HG03280 (cell line): Measurements from ENCODE around the gene RNF213.

Experiments used
- ATAC-seq: cut with Tn5 transposase; IDR thresholded peaks from one replicate; pipeline ENCODE4 v1.9.1; 2021; ENCODE audit warnings: mild to moderate bottlenecking, moderate library complexity; ENCODE audit not compliant: unreplicated experiment

RNF213 gene

DNA sequence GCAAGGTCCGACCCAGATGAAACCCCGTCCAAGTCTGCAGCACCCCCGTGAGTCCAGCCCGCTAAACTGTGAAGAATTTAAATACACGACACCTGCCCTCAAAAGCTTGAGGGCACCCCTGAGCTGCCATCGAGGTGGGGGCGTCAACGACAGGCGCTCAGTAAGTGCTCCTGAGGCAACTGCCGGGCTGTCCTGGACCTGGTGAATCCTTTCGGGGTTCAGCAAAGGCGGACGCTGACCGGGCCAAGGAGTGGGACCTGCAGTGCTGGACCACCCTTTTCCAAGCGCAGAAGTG, 153.8 kb downstream of the RNF213 start:
- peak; percentile 5 for ATAC-seq

- peak; percentile 94 for ATAC-seq
Measured at GRCh38 chr17:80414803-80415625, 154.4 kb downstream of the RNF213 start, which contains the start of gene ENDOV. ENDOV (plus strand) TSS chr17:80415167; CDS start chr17:80415195, 28 bp downstream.

GRCh38 chr17:80415626-80416137, 155.0 kb downstream of the RNF213 start:
- ATAC-seq = peak; percentile 14

GRCh38 chr17:80416260-80416939, 155.7 kb downstream of the RNF213 start:
- ATAC-seq = no peak

DNA sequence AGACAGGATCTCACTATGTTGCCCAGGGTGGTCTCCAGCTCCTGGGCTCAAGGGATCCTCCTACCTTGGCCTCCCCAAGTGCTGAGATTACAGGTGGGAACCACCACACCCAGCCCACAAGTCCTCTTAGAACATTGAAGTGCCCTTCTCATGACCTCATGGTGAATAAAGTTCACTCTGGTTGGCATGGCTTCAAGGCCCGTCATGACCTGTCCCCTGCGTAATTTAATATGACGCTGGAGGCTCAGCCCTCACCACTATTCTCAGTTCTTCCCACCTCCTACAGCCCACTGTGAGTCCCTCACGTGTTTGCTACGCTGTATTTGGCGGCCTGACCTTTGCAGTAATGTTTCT, 156.3 kb downstream of the RNF213 start:
- no peak for ATAC-seq

GRCh38 chr17:80418589-80418988, 157.9 kb downstream of the RNF213 start:
- ATAC-seq = no peak

- ATAC-seq = no peak
Measured at GRCh38 chr17:80419255-80419654, 158.6 kb downstream of the RNF213 start.

DNA sequence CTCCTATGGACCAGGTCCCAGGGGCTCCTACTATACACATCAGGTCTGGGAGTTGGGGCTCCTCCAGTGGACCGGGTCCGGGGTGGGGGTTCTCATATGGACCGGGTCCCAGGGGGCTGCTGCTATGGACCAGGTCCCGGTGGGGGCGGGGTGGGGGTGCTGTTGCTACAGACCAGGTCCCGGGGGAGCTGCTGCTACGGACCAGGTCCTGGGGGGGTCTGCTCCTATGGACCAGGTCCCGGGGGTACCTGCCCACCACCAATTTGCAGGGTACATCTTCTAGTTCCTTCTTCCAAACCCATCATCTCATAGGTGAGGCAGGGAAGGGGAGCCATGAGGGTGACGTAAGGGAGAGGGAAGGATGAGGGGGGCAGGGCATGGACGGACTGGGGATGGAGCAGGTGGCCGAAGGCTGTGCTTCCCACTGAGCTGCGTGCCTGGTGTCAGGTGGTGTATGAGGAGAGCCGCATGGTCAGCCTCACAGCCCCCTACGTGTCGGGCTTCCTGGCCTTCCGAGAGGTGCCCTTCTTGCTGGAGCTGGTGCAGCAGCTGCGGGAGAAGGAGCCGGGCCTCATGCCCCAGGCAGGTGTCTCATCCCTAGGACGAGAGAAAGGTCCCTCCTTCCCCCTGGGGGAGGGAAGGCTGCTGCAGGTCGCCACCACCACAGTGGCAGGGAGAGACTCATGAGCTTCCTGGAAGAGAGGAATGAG, 160.9 kb downstream of the RNF213 start:
- no peak for ATAC-seq

DNA sequence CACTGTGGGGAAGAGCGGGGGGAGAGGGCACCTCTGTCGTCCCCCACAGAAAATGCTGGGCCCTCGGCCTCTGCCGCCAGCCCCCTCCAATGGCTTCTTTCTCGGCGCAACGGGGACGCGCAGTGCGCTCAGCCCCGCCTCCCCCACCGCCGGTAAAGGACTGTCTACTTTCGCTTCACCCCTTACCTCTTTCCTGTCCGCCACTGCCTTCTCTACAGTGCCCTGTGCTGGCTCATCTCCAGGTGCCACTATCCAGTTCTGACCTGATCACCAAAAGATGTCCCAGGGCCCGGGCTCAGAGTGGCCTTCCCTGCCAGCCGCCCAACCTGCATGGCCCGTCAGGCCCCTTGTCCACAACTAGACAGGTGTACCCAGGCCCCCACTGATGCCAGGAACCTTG, 161.6 kb downstream of the RNF213 start:
- ATAC-seq = no peak

DNA sequence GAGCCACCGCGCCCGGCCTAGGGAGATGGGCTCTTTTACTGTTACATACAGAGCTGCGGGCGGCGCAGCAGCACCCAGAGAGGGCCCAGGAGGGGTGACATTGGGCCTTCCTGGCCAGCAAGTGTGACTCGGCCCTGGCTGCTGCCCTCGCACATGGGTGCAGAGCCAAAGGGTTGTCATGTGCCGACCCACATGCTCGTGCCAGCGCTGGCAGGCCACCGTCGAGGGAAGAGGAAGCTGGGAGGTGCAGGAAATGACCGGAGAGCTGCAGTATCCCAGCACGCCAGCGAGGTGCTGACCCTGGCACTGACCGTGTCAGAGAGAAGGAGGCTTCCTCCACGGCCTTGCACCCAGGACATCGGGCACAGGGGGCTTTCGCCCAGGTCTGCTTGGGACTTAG, 162.3 kb downstream of the RNF213 start:
- ATAC-seq = no peak

DNA sequence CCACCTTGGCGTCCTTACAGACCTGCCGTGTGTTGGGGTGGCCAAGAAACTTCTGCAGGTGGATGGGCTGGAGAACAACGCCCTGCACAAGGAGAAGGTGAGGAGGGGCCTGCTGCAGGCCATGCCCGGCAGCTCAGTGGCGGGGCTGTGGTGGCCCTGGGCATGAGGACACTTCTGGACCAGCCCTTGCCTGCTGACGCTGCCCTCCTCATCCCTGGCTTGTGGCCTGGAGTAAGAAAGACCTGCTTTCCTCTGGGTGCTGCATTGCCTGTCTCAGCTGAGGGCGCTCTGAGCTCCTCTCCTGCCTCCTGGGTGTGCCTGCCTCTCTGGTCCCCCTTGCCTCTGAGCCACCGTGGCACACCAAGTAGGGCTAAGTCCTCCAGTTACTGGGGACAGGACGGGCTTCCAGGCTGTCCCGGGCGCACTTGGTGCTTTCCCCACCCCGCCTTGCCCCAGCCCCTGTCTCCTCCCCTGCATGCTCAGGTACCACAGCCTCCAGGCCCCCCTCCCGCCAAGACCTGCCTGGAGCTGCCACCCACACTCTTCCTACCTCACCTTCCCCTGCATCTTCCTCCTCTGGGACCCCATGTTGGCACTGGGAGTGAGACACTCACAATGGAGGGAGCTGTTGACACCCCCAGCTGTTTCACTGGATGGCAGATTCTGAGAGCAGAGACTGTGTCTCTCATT, 163.0 kb downstream of the RNF213 start:
- no peak for ATAC-seq

DNA sequence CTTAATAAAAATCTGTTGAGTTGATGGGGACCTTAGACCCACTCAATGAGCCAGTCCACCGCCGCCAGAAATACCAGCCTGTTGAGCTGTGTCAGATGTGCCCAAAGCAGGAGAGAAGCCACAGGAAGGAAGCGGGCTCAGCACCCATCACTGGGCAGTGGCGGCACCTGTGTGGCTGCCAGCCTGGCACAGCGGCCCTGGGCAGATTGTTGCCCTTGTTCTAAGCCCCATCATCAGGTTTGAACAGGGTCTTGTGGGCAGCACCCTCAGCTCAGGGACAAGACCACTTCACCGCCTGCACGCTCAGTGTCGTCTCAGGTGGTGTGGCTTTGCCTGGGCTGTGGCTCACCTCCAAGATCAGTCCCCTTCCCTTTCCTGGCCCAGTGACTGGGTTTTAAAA, 163.6 kb downstream of the RNF213 start:
- ATAC-seq = no peak

DNA sequence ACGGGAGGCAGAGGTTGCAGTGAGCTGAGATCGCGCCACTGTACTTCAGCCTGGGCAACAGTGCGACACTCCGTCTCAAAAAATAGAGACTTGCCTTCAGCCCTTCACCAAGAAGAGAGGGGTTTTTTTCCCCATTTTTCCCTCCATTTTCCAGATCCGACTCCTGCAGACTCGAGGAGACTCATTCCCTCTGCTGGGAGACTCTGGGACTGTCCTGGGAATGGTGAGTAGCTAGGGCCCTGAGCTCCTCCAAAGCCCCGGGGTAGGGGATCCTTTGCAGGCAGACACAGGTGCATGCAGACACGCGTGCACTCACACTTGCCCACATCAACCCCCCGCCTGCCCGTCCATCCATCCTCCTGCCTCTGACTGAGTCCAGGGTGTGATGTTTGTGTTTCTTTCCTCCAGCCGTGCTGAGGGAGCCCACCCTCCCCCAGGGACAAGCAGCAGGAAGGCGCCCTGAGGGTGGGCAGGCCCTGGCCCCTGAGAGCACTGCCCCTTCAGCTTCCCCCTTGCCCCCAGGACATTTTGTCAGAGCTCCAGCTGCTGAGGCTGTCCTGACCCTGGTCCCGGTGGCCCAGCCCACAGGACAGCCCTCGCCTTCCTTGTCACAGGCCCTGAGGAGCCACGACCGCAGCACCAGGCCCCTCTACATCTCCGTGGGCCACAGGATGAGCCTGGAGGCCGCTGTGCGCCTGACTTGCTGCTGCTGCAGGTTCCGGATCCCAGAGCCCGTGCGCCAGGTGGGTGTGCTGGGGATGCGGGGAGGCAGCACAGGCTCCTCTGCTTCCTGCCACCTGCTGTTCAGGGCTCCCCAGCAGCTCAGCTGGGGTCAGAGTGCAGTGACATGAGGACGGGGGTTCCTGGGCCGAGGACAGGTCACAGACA, 164.5 kb downstream of the RNF213 start:
- ATAC-seq = no peak

DNA sequence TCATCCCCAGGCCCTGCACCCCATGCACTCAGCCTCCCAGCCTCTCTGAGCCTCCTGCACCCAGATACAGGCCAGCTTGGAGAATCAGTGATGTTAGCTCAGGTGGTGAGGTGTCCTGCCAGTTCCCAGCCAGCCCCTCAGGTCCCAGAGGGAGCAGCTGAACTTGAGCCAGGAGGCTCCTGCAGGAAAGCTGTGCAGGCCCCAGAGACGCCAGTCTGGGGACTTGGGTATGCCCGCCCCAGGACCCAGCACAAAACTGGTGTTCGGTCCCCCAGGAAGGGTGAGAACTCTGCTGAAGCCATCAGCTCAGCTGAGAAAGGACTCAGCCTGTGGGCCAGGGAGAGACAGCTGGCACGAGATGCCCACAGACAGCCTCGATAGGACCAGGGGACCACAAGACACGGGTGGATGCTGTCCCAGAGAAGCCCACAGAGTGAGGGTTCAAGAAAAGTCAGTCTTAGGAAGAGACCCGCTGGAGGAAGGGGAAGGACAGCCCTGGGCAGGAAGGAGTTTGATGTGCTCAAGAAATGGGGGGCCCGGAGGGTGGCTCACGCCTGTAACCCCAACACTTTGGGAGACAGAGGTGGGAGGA, 165.3 kb downstream of the RNF213 start:
- ATAC-seq = no peak

GRCh38 chr17:80426671-80427326, 166.1 kb downstream of the RNF213 start:
- ATAC-seq = peak; percentile 80

DNA sequence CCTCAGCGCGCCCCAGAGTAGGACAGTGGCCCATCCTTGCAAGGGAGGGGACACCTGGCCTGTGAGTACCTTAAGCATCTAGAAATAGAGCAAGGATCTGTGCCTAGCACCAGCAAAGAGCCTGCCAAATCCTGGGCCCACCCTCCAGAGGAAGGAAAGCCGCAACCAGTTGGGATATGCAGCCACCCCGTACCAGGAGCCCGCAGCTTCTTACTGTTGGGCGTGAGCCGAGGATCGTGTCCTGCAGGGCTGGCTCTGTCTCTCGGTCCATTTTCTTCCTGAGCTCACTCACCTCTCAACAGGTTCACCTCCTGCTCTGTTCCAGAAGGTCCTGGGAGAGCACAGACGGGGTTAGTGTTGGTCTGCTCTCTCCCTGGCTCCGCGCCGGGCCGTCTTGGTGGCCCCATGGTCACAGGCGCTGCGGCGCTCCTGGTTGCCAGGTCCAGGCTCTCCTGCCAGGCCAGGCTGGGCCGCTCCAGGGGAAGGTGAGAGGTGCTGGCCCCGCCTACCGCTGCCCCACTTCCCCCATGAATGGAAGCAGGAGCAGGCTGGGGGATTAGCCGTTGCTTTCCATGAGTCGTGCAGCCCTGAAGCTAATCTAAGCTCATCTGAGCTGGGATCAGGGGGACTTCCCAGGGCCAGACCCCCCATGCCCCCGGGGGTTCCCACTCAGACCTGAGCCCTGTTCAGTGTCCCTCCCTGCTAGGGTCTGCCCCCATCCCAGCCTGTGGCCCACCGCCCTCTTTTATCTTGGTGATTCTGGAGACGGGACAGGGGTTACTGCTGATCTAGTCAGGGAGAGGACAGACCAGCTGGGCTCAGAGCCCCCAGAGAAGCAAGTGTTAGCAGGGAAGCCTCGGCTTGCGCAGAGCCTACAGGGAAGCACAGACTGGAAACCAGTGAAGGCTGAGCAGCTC, 167.0 kb downstream of the RNF213 start:
- no peak for ATAC-seq

- ATAC-seq = no peak
Measured at GRCh38 chr17:80428363-80428762, 167.7 kb downstream of the RNF213 start.

GRCh38 chr17:80428796-80429195, 168.1 kb downstream of the RNF213 start:
- no peak for ATAC-seq
